ENCODE measurements around the gene ATP6V1G2.
"Not testable (repeated sequence)": the region's sequence is repeated elsewhere in the genome, so short reads cannot be mapped to it uniquely, and the experiment has no call there.

ATP6V1G2 gene

DNA sequence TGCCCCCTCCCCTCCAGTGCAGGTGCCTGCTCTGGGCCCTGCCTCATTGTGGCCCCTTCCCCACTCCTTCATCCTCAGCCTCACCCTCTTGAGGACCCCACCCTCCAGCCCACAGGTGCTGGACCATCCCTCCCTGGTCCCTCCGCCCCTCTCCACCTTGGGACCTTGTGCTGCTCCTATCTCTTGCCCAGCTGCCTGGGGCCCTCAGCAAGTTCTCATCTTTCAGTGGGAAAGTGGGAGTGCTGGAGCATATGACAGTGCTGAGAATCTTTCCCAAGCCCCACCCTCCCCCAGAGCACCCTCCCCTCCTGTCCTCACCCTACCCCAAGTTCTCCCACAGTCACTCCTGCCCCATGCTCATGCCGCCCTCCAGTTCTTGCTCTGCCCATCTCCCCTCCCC lies 46.8 kb downstream of the ATP6V1G2 start:
- not testable (repeated sequence) for H3K9ac ChIP-seq (ENCODE audit: low read depth, low read length); H3K4me3 ChIP-seq (ENCODE audit: low read depth, low read length); H3K4me1 ChIP-seq (ENCODE audit: control insufficient read depth, insufficient read depth, low read length); H3K9me3 ChIP-seq (ENCODE audit: control insufficient read depth, insufficient read depth, low read length); H3K36me3 ChIP-seq (ENCODE audit: control insufficient read depth, insufficient read depth, low read length)
- H3K27me3 ChIP-seq (ENCODE audit: control insufficient read depth, insufficient read depth, low read length): peaks cover 37% of the 10 kb centered on the region

DNA sequence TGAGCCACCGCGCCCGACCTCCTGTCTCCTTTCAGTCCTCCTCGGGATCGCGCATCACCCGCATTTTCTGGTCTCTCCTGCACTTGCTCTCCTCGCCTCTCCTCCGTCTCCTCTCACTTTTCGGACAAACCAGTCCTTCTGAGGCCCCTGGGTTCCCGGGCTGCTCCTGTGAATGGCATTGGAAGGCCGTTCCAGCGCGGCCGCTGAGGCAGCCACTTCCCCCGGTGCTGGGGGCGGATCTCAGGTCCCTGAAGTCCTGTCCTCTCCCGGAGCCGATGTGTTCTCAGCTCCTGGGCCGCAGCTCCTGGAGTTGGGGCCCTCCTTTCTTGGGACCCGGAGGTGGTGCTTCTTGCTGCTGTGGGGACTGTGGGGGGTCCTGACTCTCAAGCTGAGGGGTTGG lies 47.7 kb downstream of the ATP6V1G2 start:
- no peaks in the 10 kb centered on the region for H3K36me3 ChIP-seq (ENCODE audit: control insufficient read depth, insufficient read depth, low read length)
- H3K4me1 ChIP-seq (ENCODE audit: control insufficient read depth, insufficient read depth, low read length): no peaks in the 10 kb centered on the region
- no peaks in the 10 kb centered on the region for H3K9me3 ChIP-seq (ENCODE audit: control insufficient read depth, insufficient read depth, low read length)
- H3K4me3 ChIP-seq (ENCODE audit: low read depth, low read length): peak overlapping the region; percentile 72
- H3K9ac ChIP-seq (ENCODE audit: low read depth, low read length): peak overlapping the region; percentile 54
- H3K27me3 ChIP-seq (ENCODE audit: control insufficient read depth, insufficient read depth, low read length): peaks cover 37% of the 10 kb centered on the region

DNA sequence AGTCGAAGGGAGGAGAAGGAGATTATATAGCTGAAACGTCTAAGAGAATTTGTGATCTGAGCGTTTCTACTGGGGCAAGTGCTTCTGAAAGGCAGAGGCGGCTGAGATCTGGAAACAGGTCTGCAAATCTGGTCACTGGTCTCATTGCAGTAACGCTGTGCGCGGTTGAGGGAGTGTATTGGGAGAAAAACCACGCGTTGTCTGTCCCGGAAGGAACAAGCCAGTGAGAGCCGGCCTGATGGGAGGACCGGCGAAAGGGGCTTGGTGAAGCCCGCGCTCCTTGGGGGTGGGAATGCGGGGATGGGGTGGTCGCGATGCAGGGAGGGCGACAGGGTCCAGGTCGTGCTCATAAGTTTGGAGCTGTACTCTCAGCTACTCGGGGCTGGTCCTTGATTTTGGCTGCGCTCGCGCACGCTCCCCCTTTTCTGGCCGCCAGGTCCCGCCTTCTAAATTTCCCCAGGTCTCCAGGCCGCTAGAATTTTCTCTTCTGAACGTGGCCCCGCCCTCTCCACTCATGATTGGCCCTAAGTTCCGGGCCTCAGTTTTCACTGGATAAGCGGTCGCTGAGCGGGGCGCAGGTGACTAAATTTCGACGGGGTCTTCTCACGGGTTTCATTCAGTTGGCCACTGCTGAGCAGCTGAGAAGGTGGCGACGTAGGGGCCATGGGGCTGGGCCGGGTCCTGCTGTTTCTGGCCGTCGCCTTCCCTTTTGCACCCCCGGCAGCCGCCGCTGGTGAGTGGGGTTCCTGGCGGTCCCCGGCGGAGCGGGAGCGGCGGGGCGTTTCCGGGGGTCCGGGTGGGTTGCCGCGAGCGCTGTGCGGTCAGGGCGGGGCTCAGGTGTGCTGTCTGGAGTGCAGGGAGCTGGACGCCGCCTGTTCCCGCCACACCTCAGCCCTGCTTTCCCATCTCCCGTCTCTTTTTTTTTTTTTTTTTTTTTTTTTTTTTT lies 48.6 kb downstream of the ATP6V1G2 start, which contains the start of gene MICB:
MICB (plus strand) TSS at position 615 of the 946 bp plus-strand sequence; CDS start at position 664, 49 bp downstream.
- Histone ChIP-seq H3K36me3 (ENCODE audit: control insufficient read depth, insufficient read depth, low read length) (no peaks in the 10 kb centered on the region), H3K9me3 (ENCODE audit: control insufficient read depth, insufficient read depth, low read length) (no peaks in the 10 kb centered on the region), H3K4me1 (ENCODE audit: control insufficient read depth, insufficient read depth, low read length) (no peaks in the 10 kb centered on the region), H3K27me3 (ENCODE audit: control insufficient read depth, insufficient read depth, low read length) (peaks cover 37% of the 10 kb centered on the region), H3K4me3 (ENCODE audit: low read depth, low read length) (peak within 1 kb of the TSS; percentile 72), H3K9ac (ENCODE audit: low read depth, low read length) (peak within 1 kb of the TSS; percentile 54)

DNA sequence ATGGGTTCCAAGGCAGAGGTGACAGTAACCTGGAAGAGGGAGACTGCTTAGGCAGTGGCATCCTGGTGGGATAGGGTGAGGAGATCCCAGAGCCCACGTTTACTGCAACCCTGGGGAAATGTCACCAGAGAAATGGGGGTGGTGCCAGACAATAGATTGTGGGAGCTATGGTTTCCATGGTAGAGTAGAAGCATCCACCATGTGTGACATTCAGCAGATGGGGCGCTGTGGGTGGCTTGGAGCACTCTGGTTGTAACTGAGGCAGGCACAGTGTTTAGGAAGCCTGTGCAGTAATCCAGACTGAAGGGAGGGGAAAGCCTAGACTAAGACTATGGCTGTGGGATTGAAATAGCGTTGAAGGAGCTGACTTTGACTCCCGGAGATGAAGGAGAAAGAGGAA lies 49.6 kb downstream of the ATP6V1G2 start:
- not testable (repeated sequence) for H3K9ac ChIP-seq (ENCODE audit: low read depth, low read length)

DNA sequence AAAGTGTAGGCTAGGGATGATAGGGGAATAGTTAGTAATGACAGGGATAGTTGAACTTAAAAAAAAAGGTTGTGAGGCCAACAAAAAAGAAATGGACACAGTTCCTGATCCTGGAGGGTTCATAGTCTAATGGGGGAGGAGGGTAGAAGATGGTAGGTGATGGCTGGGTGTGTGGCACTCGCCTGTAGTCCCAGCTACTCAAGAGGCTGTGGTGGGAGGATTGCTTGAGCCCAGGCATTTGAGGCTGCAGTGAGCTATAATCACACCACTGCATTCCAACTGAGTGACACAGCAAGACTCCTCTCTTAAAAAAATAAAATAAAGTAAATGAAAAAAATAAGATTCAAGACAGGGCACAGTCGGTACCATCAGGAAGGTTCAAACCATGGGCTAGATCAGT lies 50.8 kb downstream of the ATP6V1G2 start:
- Histone ChIP-seq H3K27me3 (ENCODE audit: control insufficient read depth, insufficient read depth, low read length) (peaks cover 37% of the 10 kb centered on the region), H3K9ac (ENCODE audit: low read depth, low read length) (no peak overlapping the region), H3K36me3 (ENCODE audit: control insufficient read depth, insufficient read depth, low read length) (no peaks in the 10 kb centered on the region), H3K4me3 (ENCODE audit: low read depth, low read length) (peak overlapping the region; percentile 79), H3K9me3 (ENCODE audit: control insufficient read depth, insufficient read depth, low read length) (no peaks in the 10 kb centered on the region), H3K4me1 (ENCODE audit: control insufficient read depth, insufficient read depth, low read length) (no peaks in the 10 kb centered on the region)

More for the DNA sequence above, 49.6 kb downstream of the ATP6V1G2 start:
- not testable (repeated sequence) for H3K4me3 ChIP-seq (ENCODE audit: low read depth, low read length); H3K4me1 ChIP-seq (ENCODE audit: control insufficient read depth, insufficient read depth, low read length); H3K36me3 ChIP-seq (ENCODE audit: control insufficient read depth, insufficient read depth, low read length); H3K9me3 ChIP-seq (ENCODE audit: control insufficient read depth, insufficient read depth, low read length)
- H3K27me3 ChIP-seq (ENCODE audit: control insufficient read depth, insufficient read depth, low read length): peaks cover 37% of the 10 kb centered on the region

All from iPS-15b (cell line).